HG02763 (cell line): ENCODE measurements around the gene SHB.

ENCODE experiments used
- ATAC-seq: cut with Tn5 transposase; IDR thresholded peaks from one replicate; pipeline ENCODE4 v1.9.1; 2021; ENCODE audit warnings: mild to moderate bottlenecking, moderate library complexity; ENCODE audit not compliant: unreplicated experiment

The SHB gene

DNA sequence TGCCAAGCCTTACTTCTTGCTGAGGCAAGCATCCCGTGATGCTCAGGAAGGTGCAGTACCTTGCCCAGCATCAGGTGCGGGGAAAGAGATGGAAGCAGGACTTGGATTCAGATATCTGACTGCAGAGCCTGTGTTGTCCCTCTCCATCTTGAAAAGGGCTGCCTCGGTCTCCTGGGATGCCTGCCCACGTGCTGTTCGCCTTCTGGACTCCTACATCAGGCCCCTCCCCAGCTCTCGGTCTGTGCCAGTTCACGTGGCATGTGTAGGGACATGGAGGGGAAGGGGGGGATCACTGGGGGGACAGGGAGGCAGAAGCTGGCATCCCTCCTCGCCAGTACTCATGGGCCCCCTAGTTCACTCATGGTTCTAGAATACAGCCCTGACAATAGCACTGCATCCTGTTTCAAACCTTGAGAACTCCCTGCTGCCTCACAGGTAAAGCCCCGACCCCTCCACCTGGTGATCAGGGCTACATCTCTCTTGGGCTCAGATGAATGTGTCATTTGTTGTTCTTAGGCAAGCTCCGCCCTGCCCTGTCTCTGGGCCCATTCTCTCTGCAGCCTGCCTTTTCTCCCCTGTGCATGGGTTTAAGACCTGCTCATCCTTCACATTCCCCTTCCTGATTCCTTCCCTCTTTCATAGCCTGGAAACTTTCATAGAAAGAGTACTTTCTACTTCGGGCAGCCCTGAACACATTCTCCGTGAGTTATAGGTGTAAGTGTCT, 126.2 kb downstream of the SHB start:
- no peak for ATAC-seq

DNA sequence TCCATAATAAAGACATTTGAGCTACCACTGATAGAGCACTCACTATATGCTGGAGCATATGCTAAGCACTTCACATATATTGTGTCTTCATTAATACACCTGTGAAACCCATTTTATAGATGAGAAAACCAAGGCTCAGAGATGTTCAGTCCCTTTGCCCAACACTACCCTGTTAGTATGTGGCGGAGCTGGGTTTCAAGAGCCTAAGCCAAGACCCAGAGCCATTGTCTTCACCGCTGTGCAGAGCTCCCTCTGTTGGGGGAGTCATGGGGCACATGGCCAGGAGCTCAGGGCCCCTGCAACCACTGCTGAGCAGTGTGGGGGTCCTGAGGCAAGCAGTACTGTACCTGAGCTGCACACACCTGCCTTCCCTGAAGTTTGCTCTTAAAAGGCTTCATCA, 127.8 kb downstream of the SHB start:
- ATAC-seq: no peak

GRCh38 chr9:37939575-37940095, 129.4 kb downstream of the SHB start:
- ATAC-seq: no peak

GRCh38 chr9:37938121-37938891, 130.7 kb downstream of the SHB start:
- no peak for ATAC-seq

DNA sequence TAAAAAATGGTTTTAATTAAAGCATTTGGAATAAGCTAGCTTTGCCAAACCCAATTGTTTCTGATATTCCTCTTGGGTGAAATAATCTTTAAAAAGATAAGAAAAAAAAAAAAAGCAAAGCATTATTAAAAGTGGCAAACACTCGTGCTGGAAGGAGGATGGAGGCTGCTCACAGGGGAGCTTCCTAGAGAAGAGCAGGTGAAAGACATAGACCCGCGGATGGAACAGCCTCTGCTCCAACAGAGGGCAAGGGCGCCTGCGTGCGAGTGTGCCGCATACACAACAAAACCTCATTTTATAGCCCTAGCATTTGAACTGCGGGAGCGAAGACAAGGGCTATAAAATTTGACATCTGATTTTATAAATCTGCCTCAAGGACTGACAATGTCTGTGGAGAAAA, 131.7 kb downstream of the SHB start:
- no peak for ATAC-seq

DNA sequence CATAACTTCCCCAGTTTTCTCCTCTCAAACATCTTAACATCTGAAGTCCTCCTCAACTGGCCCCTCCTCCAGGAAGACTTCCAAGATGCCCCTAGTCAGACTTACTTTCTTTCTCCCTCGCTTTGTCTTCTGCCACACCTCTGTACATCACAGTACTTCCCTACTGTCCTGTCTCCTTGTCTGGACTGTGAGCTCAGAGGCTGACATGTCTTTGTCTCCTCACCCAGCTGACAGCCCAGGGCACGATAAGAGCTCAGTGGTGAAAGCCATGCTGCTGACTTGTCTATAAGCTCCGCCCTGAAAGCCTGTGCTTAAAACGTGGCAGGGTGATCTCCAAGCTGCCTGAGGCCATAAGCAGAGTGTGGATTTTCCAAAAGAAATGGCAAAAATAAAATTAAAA, 132.1 kb downstream of the SHB start:
- ATAC-seq: no peak

DNA sequence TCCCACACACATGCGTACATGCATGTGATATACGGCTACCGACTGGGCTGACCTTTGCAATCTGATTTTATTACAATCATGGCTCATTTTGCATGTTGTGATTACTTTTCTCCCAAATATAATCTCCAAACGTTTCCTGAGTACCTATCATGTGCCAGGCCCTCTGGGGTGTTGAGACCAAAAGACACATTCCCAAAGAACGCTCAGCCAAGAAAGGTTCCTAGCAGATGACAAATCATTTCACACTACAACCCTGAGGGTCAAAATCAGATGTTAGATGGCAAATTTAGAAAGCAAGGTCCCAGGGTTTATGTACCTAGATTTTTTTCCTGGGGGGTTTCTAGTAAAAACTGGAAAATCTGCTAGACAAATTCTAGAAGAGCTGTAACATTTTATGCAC, 132.7 kb downstream of the SHB start:
- ATAC-seq: no peak

- no peak for ATAC-seq
Observed at GRCh38 chr9:37935096-37935495, 133.9 kb downstream of the SHB start.

DNA sequence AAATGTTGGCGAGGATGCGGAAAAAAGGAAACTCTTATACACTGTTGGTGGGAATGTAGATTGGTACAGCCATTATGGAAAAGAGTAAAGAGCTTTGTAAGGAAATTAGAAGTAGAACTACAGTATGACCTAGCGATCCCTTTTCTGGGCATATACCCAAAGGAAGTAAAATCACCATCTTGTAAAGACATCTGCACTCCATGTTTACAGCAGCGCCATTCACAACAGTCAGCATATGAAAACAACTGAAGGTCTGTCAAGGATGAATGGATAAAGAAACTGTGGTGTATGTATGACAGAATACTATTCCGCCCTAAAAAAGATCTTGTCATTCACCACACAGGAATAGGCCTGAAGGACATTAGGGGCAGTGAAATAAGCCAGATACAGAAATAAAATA, 137.4 kb downstream of the SHB start:
- no peak for ATAC-seq

DNA sequence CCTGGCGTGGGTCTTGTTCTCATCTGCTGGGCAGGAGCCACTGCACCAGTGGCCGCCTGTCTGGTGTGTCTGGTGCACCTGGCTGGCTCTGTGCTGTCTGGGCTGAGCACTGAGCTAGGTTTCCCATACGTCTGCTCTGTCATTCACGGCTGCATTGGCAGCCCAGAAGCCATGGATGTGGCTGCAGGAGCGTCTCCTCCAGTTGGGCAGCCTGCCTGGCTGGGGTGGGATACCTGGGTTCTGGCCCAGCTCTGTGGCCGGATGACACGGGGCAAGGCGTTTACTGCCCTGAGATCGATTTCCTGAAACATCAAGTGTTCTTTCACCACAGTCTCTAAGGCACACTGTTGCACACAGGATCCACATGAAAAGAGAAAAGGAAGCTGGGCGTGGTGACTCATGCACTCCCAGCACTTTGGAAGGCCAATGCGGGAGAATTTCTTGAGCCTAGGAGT, 139.6 kb downstream of the SHB start:
- ATAC-seq: no peak

DNA sequence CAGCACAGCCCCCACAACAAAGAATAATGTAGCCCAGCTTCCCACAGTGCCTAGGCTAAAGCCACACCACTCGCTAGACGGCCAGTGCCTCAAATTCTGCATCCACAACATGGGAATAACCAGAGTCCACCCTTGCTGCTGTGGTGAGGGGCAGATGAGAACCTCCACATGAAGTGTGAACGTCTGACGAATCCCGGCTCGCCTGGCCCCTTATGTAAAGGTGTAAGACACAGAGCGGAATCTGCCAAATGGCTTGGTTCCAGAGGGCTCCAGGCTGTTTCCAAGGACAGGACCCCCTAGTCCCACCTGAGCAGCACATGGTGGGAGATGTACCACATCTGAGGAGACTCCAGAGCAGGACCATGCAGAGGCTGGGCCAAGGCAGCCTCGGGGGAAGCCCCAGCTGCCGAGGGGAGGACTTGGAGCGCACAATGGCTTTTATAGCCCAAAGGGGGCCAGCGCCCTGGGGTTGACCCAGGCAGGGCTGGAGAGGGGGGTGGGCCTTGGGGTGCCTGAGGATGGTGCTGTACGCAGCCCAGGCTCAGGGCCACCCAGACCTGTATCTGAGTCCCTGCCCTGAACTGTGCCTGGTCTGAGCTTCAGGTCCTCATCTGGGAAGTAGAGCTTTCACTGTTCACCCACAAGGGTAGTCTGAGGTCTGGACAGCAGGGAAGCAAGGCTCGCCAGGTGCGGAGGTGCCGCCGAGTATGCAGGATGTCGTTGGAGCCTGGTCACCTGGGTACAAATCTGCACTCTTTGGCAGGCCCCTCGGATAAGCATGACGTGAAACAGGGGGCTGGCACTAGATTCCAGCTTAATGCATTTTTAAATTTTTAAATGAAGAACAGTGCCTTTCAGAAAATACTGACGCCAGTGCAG, 140.2 kb downstream of the SHB start:
- ATAC-seq: no peak

DNA sequence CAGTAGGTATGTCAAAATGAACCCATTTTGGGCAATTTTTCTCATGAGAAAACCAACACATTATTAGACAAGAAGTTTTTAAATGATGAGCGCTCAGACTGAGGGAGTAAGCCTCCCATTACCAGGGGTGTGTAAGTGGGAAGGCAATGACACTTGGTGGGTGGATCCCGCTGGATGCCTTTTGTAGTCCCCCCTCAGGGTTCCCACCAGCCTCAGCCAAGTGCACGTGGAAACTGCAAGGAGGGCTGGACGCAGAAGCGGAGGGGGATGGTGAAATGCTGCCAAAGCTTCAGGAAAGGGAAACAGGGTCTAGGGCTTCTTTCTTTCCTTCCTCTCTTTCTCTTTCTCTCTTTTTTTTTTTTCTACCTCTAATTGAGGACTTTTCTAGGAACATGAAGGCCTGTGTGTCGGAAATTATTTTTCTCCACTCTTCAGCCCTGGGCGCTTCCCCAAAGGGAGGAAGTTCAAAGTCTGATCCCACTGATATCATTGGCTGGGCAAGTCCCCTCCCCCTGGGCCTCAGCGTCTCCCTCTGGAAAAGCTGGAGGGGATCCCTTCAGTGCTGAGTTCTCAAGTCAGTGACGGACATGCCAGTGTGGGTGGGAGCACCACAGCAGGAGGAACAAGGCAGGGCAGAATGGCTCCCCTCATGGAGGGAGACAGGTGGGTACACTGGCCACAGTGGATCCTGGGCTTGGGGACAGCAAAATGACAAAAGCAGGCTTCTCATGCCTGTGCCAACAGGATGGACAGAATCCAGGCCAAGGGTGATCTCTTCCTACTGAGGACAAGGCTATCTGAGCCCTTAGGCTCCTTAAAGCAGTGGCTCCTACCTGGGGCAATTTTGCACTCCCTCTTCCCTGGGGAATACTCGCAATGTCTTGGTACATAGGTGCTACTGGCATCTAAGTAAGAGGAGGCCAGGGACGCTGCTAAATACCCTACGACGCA, 141.2 kb downstream of the SHB start:
- ATAC-seq: no peak

- ATAC-seq: no peak
Observed at GRCh38 chr9:37927132-37927531, 141.9 kb downstream of the SHB start.

- ATAC-seq: no peak
Observed at GRCh38 chr9:37926737-37927118, 142.3 kb downstream of the SHB start.

- ATAC-seq: no peak
Observed at GRCh38 chr9:37925786-37926736, 143.0 kb downstream of the SHB start.

DNA sequence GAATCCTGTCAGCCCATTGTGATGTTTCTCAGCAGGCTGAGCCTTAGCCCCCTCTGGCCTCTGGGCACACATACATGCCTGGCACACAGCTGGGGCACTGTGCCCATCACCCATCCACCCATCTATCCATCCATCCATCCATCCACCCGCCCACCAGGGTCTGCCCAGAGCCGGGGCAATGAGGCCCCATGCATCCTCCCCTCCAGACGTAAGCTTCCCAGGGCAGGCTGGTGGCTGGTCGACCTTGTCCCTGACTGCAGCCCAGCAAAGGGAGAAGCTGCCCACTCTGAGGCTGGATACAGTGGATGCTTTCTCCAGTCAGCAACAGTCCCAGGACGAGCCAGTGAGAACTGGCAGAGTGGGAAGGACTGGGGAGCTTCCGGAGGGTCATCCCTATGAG, 144.0 kb downstream of the SHB start:
- ATAC-seq: no peak

- ATAC-seq: no peak
Observed at GRCh38 chr9:37924538-37924937, 144.5 kb downstream of the SHB start.

GRCh38 chr9:37923796-37924427, 145.1 kb downstream of the SHB start:
- ATAC-seq: no peak
